ENCODE data around the gene ABCD2. TPM values are rescaled to one million over a fixed set of nuclear protein-coding genes. Genes with fewer than 3 reads are reported as not detected.

Gene ABCD2
- total RNA-seq, 3 donors from 2014 or later (not counting 1 experiment from before 2014, with no cell fraction given): 0.35 to 2.4 (median 0.75) TPM

- Histone ChIP-seq H3K27me3 (ENCODE audit: control insufficient read depth, insufficient read depth, low read length) (no peaks in the 10 kb centered on the region), H3K27ac (ENCODE audit: low read length) (no peak overlapping the region), H3K4me3 (ENCODE audit: low read length) (no peak overlapping the region), H3K9me3 (ENCODE audit: control insufficient read depth, insufficient read depth, low read length) (no peaks in the 10 kb centered on the region), H3K4me1 (ENCODE audit: control insufficient read depth, insufficient read depth, low read length) (no peaks in the 10 kb centered on the region), H3K36me3 (ENCODE audit: control insufficient read depth, insufficient read depth, low read length) (no peaks in the 10 kb centered on the region)
- no peak overlapping the region for H3K27ac Mint-ChIP-seq
- WGBS (ENCODE audit: insufficient coverage): no CpG with 5 or more reads among the region's 2 CpGs
- ATAC-seq (no peak), DNase-seq (no peak)
- no peak overlapping the region for H3K4me3 Mint-ChIP-seq
- peaks cover 0 to 2% of the 10 kb centered on the region in 2 donors for H3K27me3 Mint-ChIP-seq (ENCODE audit: low read depth in 2 of 2)
- no peaks in the 10 kb centered on the region for H3K36me3 Mint-ChIP-seq
- intact Hi-C loops (cut with micrococcal nuclease): no loop called here
- no peaks in the 10 kb centered on the region for H3K4me1 Mint-ChIP-seq
- no peak for TF ChIP-seq CTCF (IDR thresholded peaks at IDR 0.05)
- no peaks in the 10 kb centered on the region for H3K9me3 Mint-ChIP-seq
Observed at GRCh38 chr12:39612250-39612649, 7.4 kb downstream of the ABCD2 start.

GRCh38 chr12:39611818-39612217 is 7.8 kb downstream of the ABCD2 start:
- H3K27ac Mint-ChIP-seq: no peak overlapping the region
- no peaks in the 10 kb centered on the region for H3K36me3 Mint-ChIP-seq
- no peak for ATAC-seq
- no peaks in the 10 kb centered on the region for H3K4me1 ChIP-seq (ENCODE audit: control insufficient read depth, insufficient read depth, low read length)
- DNase-seq: no peak
- no peak overlapping the region for H3K4me3 Mint-ChIP-seq
- H3K27ac ChIP-seq (ENCODE audit: low read length): no peak overlapping the region
- no peaks in the 10 kb centered on the region for H3K4me1 Mint-ChIP-seq
- H3K36me3 ChIP-seq (ENCODE audit: control insufficient read depth, insufficient read depth, low read length): peaks cover under 1% of the 10 kb centered on the region
- peaks cover 0 to 2% of the 10 kb centered on the region in 2 donors for H3K27me3 Mint-ChIP-seq (ENCODE audit: low read depth in 2 of 2)
- WGBS (ENCODE audit: insufficient coverage): 81% methylated on average over 2 of the region's 2 CpGs
- no peaks in the 10 kb centered on the region for H3K9me3 ChIP-seq (ENCODE audit: control insufficient read depth, insufficient read depth, low read length)
- no peaks in the 10 kb centered on the region for H3K27me3 ChIP-seq (ENCODE audit: control insufficient read depth, insufficient read depth, low read length)
- intact Hi-C loops (cut with micrococcal nuclease): no loop called here
- TF ChIP-seq CTCF (IDR thresholded peaks at IDR 0.05): no peak
- no peaks in the 10 kb centered on the region for H3K9me3 Mint-ChIP-seq
- no peak overlapping the region for H3K4me3 ChIP-seq (ENCODE audit: low read length)

GRCh38 chr12:39610436-39611025 is 9.1 kb downstream of the ABCD2 start:
- Mint-ChIP-seq H3K27me3 (ENCODE audit: low read depth in 2 of 2) (peaks cover 0 to 2% of the 10 kb centered on the region in 2 donors), H3K27ac (no peak overlapping the region), H3K4me3 (no peak overlapping the region), H3K4me1 (no peaks in the 10 kb centered on the region), H3K36me3 (no peaks in the 10 kb centered on the region), H3K9me3 (no peaks in the 10 kb centered on the region)
- no peak overlapping the region for H3K4me3 ChIP-seq (ENCODE audit: low read length)
- no peaks in the 10 kb centered on the region for H3K27me3 ChIP-seq (ENCODE audit: control insufficient read depth, insufficient read depth, low read length)
- no peak for TF ChIP-seq CTCF (IDR thresholded peaks at IDR 0.05)
- H3K27ac ChIP-seq (ENCODE audit: low read length): no peak overlapping the region
- intact Hi-C loops (cut with micrococcal nuclease): loop anchor here (1.0 kb wide), 1 partner anchor 9 kb away; the partner anchor contains the start of gene ABCD2
- ATAC-seq: no peak
- WGBS (ENCODE audit: insufficient coverage): 100% methylated on average over 1 of the region's 1 CpG
- no peak for DNase-seq
- peaks cover 3% of the 10 kb centered on the region for H3K36me3 ChIP-seq (ENCODE audit: control insufficient read depth, insufficient read depth, low read length)
- no peaks in the 10 kb centered on the region for H3K9me3 ChIP-seq (ENCODE audit: control insufficient read depth, insufficient read depth, low read length)
- no peaks in the 10 kb centered on the region for H3K4me1 ChIP-seq (ENCODE audit: control insufficient read depth, insufficient read depth, low read length)
